Neural cell (in vitro differentiated cells): ENCODE results near the gene TRIM62. TPM values are rescaled to one million over a fixed set of nuclear protein-coding genes. Genes with fewer than 3 reads are reported as not detected.

Source experiments
- H2AFZ ChIP-seq: fragments of 200-600, 300-800 bp; sonication (generic), shearing (Covaris generic); 2 replicates; pipeline ENCODE4 v1.6.0; 2014; ENCODE audit warnings: low read depth, mild to moderate bottlenecking, antibody characterized with exemption, low read length, moderate library complexity
- H3F3A ChIP-seq: fragments of 200-600 bp; shearing (Covaris generic); 2 replicates; pipeline ENCODE4 v1.6.1; 2016; ENCODE audit warnings: mild to moderate bottlenecking, moderate library complexity, mixed read lengths, antibody characterized with exemption, low read length; ENCODE audit not compliant: insufficient read depth, poor library complexity, severe bottlenecking
- H3K27ac ChIP-seq: fragments of 200-600, 300-800 bp; sonication (generic), shearing (Covaris generic); 2 replicates; pipeline ENCODE4 v1.5.1; 2014; ENCODE audit warnings: mild to moderate bottlenecking, low read length, moderate library complexity
- H3K27me3 ChIP-seq: fragments of 300-800, 200-600 bp; sonication (generic), shearing (Covaris generic); 2 replicates; pipeline ENCODE4 v1.6.0; 2014; ENCODE audit warnings: mild to moderate bottlenecking, low read depth, low read length, moderate library complexity; ENCODE audit not compliant: insufficient read depth
- H3K36me3 ChIP-seq: fragments of 300-800, 200-600 bp; sonication (generic), shearing (Covaris generic); 2 replicates; pipeline ENCODE4 v1.5.1; 2014; ENCODE audit warnings: mild to moderate bottlenecking, antibody characterized with exemption, low read length, moderate library complexity; ENCODE audit not compliant: insufficient read depth
- H3K4me2 ChIP-seq: fragments of 300-800, 200-600 bp; sonication (generic), shearing (Covaris generic); 2 replicates; pipeline ENCODE4 v1.6.0; 2014; ENCODE audit warnings: mild to moderate bottlenecking, low read length
- H3K4me3 ChIP-seq: fragments of 300-800, 200-600 bp; sonication (generic), shearing (Covaris generic); 2 replicates; pipeline ENCODE4 v1.5.1; 2014; ENCODE audit warnings: mild to moderate bottlenecking, low read length, moderate library complexity
- H3K79me2 ChIP-seq: fragments of 200-600 bp; shearing (Covaris generic); replicated peaks from 2 replicates; pipeline ENCODE4 v1.6.0; 2014; ENCODE audit warnings: mild to moderate bottlenecking, low read length, moderate library complexity; ENCODE audit not compliant: insufficient read depth
- H3K9ac ChIP-seq: fragments of 300-800, 200-600 bp; sonication (generic), shearing (Covaris generic); 2 replicates; pipeline ENCODE4 v1.6.1; 2016; ENCODE audit warnings: mild to moderate bottlenecking, low read length, mixed read lengths
- H3K9me2 ChIP-seq: fragments of 200-600 bp; shearing (Covaris generic); 2 replicates; pipeline ENCODE4 v1.6.1; 2016; ENCODE audit warnings: mild to moderate bottlenecking, low read length, mixed read lengths; ENCODE audit not compliant: insufficient read depth
- H3K9me3 ChIP-seq: fragments of 200-600, 300-800 bp; sonication (generic), shearing (Covaris generic); 2 replicates; pipeline ENCODE4 v1.6.1; 2016; ENCODE audit warnings: mild to moderate bottlenecking, mixed run types, low read length, moderate library complexity, mixed read lengths
- H4K20me1 ChIP-seq: fragments of 200-600 bp; shearing (Covaris generic); 2 replicates; pipeline ENCODE4 v1.6.1; 2016; ENCODE audit warnings: mild to moderate bottlenecking, mixed run types; ENCODE audit not compliant: insufficient read depth
- EP300 ChIP-seq: fragments of 450-650 bp; conservative IDR thresholded peaks from 2 replicates; pipeline ENCODE4 v1.6.1; 2014; ENCODE audit warnings: antibody characterized with exemption, mild to moderate bottlenecking, moderate library complexity; ENCODE audit not compliant: poor library complexity, severe bottlenecking
- EZH2 ChIP-seq: fragments of 200-600, 300-800 bp; shearing (Covaris generic), sonication (generic); IDR thresholded peaks from 2 replicates; pipeline ENCODE4 v1.6.1; 2014; ENCODE audit warnings: antibody characterized with exemption, low read length, borderline replicate concordance, mild to moderate bottlenecking; ENCODE audit not compliant: insufficient read depth, poor library complexity, severe bottlenecking
- MXI1 ChIP-seq: fragments of 450-650 bp; conservative IDR thresholded peaks from 2 replicates; pipeline ENCODE4 v1.6.1; 2014; ENCODE audit warnings: antibody characterized with exemption, mild to moderate bottlenecking; ENCODE audit not compliant: poor library complexity, severe bottlenecking
- POLR2AphosphoS5 ChIP-seq: IDR thresholded peaks from 2 replicates; pipeline ENCODE4 v1.6.1; 2012
- RAD21 ChIP-seq: fragments of 450-650 bp; conservative IDR thresholded peaks from 2 replicates; pipeline ENCODE4 v1.6.1; 2014; ENCODE audit warnings: antibody characterized with exemption, mild to moderate bottlenecking, moderate library complexity
- SMC3 ChIP-seq: fragments of 450-650 bp; conservative IDR thresholded peaks from 2 replicates; pipeline ENCODE4 v1.6.1; 2014; ENCODE audit warnings: antibody characterized with exemption, mild to moderate bottlenecking, moderate library complexity; ENCODE audit not compliant: poor library complexity
- TAF1 ChIP-seq: IDR thresholded peaks from 2 replicates; pipeline ENCODE4 v1.6.1; 2012; ENCODE audit warnings: low read depth
- polyA plus RNA-seq: library from polyadenylated mRNA; depleted of rRNA; stranded (reverse); fragments of >200 nt; gene quantifications from 2 replicates; pipeline ENCODE4 v1.2.3, GENCODE V29; 2014
- TF ChIP-seq, protein P1 (sequence below): IDR thresholded peaks from 2 replicates; pipeline ENCODE4 v1.6.1; 2012; ENCODE audit warnings: borderline replicate concordance
- TF ChIP-seq, protein P2 (sequence below): fragments of 450-650 bp; IDR thresholded peaks from 2 replicates; pipeline ENCODE4 v1.5.1; 2014; ENCODE audit warnings: antibody characterized with exemption, mild to moderate bottlenecking, moderate library complexity; ENCODE audit not compliant: poor library complexity, severe bottlenecking

TRIM62 gene
- polyA plus RNA-seq, 1 donor from 2014 or later, result 4.3 TPM

DNA sequence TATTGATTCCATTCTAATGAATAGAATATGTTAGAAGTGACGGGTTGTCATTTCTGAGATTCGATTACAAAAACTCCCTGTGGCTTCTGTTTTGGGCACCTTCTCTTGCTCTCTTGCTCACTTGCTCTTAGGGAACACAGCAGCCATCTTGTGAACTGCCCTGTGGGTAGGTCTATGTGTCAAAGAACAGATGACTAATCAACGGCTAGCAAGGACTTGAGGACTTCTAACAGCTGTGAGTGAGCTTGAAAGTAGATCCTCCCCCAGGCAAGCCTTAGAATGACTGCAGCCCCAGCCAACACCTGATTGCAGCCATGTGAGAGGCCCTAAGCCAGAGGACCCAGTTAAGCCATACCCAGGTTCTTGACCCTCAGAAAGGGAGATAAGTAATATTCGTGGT lies 51.5 kb downstream of the TRIM62 start:
- no peak overlapping the region for H3K27ac ChIP-seq
- no peak overlapping the region for H3K4me2 ChIP-seq
- H3K4me3 ChIP-seq, result no peak overlapping the region
- H3K9me2 ChIP-seq, result no peaks in the 10 kb centered on the region
- H4K20me1 ChIP-seq, result no peaks in the 10 kb centered on the region
- no peaks in the 10 kb centered on the region for H3K27me3 ChIP-seq
- TF ChIP-seq EP300, result no peak
- no peak for TF ChIP-seq MXI1
- TF ChIP-seq TAF1, result no peak
- TF ChIP-seq, protein P1, sequence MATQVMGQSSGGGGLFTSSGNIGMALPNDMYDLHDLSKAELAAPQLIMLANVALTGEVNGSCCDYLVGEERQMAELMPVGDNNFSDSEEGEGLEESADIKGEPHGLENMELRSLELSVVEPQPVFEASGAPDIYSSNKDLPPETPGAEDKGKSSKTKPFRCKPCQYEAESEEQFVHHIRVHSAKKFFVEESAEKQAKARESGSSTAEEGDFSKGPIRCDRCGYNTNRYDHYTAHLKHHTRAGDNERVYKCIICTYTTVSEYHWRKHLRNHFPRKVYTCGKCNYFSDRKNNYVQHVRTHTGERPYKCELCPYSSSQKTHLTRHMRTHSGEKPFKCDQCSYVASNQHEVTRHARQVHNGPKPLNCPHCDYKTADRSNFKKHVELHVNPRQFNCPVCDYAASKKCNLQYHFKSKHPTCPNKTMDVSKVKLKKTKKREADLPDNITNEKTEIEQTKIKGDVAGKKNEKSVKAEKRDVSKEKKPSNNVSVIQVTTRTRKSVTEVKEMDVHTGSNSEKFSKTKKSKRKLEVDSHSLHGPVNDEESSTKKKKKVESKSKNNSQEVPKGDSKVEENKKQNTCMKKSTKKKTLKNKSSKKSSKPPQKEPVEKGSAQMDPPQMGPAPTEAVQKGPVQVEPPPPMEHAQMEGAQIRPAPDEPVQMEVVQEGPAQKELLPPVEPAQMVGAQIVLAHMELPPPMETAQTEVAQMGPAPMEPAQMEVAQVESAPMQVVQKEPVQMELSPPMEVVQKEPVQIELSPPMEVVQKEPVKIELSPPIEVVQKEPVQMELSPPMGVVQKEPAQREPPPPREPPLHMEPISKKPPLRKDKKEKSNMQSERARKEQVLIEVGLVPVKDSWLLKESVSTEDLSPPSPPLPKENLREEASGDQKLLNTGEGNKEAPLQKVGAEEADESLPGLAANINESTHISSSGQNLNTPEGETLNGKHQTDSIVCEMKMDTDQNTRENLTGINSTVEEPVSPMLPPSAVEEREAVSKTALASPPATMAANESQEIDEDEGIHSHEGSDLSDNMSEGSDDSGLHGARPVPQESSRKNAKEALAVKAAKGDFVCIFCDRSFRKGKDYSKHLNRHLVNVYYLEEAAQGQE, result no peak
- TF ChIP-seq POLR2AphosphoS5, result no peak
- TF ChIP-seq EZH2, result no peak
- TF ChIP-seq SMC3, result no peak
- peaks cover 4% of the 10 kb centered on the region for H3K79me2 ChIP-seq
- H3K9me3 ChIP-seq, result no peaks in the 10 kb centered on the region
- H2AFZ ChIP-seq, result no peak overlapping the region
- H3F3A ChIP-seq, result no peaks in the 10 kb centered on the region
- no peak overlapping the region for H3K9ac ChIP-seq
- H3K36me3 ChIP-seq, result no peaks in the 10 kb centered on the region

DNA sequence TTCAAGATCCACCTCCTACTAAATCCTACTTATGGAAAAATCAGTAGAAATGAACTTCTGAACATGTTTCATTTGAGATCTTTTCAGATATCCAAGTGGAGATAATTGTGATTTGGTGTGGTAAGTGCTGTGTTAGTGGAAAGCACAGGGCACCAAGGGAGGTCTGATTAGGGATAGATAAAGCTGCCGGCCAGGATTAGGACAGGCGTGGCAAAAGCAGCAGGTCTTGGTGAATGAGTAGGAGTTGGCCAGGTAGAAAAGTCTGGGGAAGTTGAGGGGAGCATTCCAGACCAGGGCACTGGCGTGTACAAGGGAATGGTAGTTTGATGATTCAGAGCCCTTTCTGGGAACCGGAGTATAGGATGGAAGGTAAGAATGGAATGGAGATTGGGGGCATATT lies 53.1 kb downstream of the TRIM62 start:
- H3K36me3 ChIP-seq, result no peaks in the 10 kb centered on the region
- no peaks in the 10 kb centered on the region for H3F3A ChIP-seq
- H3K4me3 ChIP-seq, result no peak overlapping the region
- no peak overlapping the region for H2AFZ ChIP-seq
- H3K27me3 ChIP-seq, result no peaks in the 10 kb centered on the region
- H4K20me1 ChIP-seq, result no peaks in the 10 kb centered on the region
- no peaks in the 10 kb centered on the region for H3K9me3 ChIP-seq
- H3K9me2 ChIP-seq, result no peaks in the 10 kb centered on the region
- no peak overlapping the region for H3K9ac ChIP-seq
- TF ChIP-seq EZH2 (no peak), POLR2AphosphoS5 (no peak), EP300 (no peak), MXI1 (no peak), TAF1 (no peak), RAD21 (no peak), SMC3 (no peak)
- TF ChIP-seq, protein P1, result no peak
- TF ChIP-seq, protein P2, sequence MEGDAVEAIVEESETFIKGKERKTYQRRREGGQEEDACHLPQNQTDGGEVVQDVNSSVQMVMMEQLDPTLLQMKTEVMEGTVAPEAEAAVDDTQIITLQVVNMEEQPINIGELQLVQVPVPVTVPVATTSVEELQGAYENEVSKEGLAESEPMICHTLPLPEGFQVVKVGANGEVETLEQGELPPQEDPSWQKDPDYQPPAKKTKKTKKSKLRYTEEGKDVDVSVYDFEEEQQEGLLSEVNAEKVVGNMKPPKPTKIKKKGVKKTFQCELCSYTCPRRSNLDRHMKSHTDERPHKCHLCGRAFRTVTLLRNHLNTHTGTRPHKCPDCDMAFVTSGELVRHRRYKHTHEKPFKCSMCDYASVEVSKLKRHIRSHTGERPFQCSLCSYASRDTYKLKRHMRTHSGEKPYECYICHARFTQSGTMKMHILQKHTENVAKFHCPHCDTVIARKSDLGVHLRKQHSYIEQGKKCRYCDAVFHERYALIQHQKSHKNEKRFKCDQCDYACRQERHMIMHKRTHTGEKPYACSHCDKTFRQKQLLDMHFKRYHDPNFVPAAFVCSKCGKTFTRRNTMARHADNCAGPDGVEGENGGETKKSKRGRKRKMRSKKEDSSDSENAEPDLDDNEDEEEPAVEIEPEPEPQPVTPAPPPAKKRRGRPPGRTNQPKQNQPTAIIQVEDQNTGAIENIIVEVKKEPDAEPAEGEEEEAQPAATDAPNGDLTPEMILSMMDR, result no peak
- peaks cover 4% of the 10 kb centered on the region for H3K79me2 ChIP-seq
- H3K4me2 ChIP-seq, result no peak overlapping the region
- no peak overlapping the region for H3K27ac ChIP-seq
